D721Med (cell line): ENCODE results near the gene ITGBL1.

Source experiments
- DNase-seq: peaks from one replicate; pipeline ENCODE4 v3.0.0; 2011; ENCODE audit warnings: low spot score; ENCODE audit not compliant: insufficient read length
- FAIRE-seq: peaks from 2 replicates; lab custom pipeline; 2011; peaks lifted over from hg19 to GRCh38; lab: Jason Lieb, UNC
- TF ChIP-seq, protein P1 (sequence below): IDR thresholded peaks from 2 replicates; pipeline ENCODE4 v1.5.1; 2012; ENCODE audit warnings: mild to moderate bottlenecking, control low read depth; ENCODE audit not compliant: insufficient read depth; ENCODE audit errors: missing control alignments

Gene ITGBL1, protein sequence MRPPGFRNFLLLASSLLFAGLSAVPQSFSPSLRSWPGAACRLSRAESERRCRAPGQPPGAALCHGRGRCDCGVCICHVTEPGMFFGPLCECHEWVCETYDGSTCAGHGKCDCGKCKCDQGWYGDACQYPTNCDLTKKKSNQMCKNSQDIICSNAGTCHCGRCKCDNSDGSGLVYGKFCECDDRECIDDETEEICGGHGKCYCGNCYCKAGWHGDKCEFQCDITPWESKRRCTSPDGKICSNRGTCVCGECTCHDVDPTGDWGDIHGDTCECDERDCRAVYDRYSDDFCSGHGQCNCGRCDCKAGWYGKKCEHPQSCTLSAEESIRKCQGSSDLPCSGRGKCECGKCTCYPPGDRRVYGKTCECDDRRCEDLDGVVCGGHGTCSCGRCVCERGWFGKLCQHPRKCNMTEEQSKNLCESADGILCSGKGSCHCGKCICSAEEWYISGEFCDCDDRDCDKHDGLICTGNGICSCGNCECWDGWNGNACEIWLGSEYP

DNA sequence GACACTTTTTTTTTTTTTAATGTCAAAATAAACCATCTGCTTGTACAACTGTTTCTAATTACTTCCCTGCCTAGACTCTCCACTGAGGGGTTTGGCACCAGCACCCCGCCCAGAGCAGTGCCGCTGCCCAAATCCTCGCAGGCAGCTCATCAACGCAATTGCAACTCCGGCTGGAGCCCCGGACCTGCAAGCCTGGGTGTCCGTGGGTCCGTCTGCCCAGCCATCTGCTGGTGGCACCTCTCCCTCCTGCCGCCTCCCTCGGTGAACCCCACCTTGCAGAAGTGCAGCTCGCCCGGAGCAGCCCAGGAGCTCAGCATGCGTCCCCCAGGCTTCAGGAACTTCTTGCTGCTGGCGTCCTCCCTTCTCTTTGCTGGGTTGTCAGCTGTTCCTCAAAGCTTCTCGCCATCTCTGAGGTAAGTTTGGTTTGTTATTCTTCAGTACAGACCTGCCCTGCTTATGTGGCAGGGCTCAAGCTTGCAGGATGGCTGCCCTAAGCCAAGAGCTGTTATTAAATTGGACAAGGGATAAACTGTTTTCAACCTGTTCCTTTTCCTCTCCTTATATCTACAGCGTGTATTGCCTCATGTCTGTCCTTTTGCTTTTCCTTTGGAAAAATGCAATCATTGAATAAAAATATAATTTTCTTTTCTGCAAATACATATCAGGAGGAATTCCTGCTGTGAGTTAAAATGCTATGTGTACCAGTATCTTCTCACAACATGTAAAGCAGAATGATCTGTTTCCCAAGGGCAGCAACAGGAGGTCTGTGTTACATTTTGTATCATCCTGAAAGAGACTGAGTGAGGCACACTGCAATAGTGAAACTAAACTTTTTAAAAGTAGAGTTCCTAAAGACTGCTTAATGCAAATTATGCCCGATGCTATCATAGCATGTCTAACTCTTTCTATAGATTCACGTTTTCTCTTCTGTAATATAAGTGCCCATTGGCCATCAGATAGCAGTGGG lies at the start of gene ITGBL1:
ITGBL1 (plus strand) TSS at position 157 of the 967 bp plus-strand sequence; CDS start at position 316, 159 bp downstream.
- TF ChIP-seq, protein P1, sequence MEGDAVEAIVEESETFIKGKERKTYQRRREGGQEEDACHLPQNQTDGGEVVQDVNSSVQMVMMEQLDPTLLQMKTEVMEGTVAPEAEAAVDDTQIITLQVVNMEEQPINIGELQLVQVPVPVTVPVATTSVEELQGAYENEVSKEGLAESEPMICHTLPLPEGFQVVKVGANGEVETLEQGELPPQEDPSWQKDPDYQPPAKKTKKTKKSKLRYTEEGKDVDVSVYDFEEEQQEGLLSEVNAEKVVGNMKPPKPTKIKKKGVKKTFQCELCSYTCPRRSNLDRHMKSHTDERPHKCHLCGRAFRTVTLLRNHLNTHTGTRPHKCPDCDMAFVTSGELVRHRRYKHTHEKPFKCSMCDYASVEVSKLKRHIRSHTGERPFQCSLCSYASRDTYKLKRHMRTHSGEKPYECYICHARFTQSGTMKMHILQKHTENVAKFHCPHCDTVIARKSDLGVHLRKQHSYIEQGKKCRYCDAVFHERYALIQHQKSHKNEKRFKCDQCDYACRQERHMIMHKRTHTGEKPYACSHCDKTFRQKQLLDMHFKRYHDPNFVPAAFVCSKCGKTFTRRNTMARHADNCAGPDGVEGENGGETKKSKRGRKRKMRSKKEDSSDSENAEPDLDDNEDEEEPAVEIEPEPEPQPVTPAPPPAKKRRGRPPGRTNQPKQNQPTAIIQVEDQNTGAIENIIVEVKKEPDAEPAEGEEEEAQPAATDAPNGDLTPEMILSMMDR, result no peak
- no peak for FAIRE-seq
- no peak for DNase-seq

DNA sequence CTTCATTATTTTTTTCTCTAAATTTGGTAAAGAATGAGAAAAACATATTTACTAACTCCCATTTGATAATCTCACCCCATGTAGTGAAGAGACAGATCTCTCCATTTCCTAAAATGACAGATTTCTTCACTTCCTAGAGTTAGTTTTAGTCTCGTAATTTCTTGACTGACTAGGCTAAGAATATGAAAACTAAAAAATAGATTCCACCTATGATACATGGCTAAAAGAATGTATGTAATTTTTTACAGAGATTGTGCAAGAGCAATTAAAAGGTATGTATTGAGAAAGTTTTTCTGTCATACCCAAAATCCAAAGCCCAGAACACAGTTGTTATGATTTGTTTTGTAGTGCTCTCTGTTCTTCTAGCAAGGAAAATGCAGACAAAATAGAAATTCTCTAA lies 45.7 kb upstream of the ITGBL1 start:
- TF ChIP-seq, protein P1, result no peak
- DNase-seq (no peak), FAIRE-seq (no peak)

DNA sequence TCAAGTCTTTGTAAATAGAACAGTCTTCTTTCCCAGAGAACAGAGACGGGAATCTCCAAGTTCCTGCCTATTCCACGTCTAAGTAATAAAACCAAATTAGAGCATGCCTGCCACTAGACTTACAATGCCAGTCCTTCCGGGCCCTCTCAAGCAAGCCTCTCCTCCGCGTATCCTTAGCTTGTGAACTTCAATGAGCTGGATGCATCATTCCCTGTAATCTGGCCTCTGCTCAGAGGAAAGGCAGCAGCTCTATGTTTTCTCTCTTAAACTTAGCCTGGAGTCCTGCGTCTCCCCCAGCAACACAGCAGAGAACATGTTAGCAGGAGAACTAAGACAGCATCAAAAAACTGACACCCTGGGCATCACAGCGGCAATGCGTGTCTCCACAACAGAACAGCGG lies 44.3 kb upstream of the ITGBL1 start:
- TF ChIP-seq, protein P1, result no peak
- FAIRE-seq (no peak), DNase-seq (no peak)

DNA sequence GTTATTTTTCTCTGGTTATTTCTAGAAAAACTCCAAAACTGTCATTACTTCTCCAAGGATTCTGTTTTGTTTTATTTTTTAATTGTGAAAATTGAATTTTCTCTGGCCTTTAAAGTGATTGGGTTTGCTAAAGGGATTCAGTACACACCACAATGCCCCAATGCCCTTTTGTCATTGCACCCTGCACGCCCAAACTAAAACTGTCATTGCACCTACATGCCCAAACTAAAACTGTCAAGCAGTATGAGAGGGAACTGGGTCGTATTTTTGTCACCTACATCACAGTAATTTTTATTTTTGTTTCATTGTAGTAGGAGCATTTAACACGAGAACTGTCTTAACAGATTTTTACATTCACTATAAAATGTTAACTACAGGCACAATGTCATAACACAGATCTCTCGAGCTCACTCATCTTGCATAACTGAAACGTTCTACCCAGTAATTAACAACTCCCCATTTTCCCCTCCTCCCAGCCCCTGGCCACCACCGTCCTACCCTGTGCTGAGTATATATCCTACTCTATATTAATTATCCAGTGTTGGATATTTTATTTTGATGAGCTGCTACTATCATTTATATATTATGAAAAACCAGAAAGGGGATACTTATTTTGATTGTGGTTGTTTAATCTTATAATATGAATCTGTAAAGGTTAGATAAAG lies 43.4 kb upstream of the ITGBL1 start:
- TF ChIP-seq, protein P1, result no peak
- DNase-seq, result no peak
- no peak for FAIRE-seq

DNA sequence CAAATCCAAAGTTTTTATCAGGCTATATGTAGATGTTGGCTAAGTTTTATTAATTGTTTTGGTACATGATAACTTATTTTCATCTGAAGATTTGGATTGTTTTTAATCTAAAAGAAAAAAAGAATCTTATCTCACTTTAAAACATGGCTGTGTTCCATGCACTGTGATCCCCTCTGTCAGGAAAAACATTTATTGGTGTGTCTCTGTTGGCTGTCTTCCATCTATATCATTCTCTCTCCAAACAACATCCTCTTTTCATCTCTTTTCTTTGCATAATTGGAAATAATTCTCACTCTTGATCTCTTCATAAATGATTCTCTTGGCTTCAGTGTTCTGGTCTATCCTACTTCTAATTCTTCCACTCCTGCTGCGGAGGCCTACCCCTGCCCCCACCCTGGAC lies 40.4 kb upstream of the ITGBL1 start:
- DNase-seq (no peak), FAIRE-seq (no peak)

More for the DNA sequence above, 40.4 kb upstream of the ITGBL1 start:
- TF ChIP-seq, protein P1, result no peak
